ENCODE results near the gene LRRC66. TPM values are rescaled to one million over a fixed set of nuclear protein-coding genes. Genes with fewer than 3 reads are reported as not detected.

Gene LRRC66
- polyA plus RNA-seq, 1 donor (not counting 4 experiments of a cell fraction or from before 2014, with no cell fraction given), result 0.28 TPM

DNA sequence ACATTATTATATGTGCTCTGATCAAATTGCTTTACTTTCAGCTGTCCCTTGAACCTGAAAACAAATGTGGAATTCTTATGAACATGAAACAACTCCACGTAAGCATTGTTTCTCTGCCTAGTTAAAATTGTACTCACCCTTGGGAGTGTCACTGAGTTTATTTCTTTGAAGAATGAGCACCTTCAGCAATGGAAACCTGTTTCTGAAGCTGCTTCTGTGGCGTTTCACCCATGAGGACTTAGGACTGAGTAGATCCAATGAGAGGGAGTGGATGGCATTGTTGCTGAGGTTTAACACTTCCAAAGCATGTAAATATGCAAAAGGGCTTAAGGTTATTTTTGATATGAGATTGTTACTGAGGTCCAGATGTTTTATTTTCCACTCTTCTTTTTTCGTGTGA lies 3.2 kb downstream of the LRRC66 start:
- H3K4me2 ChIP-seq (ENCODE audit: control insufficient read depth, extremely low read depth, insufficient read depth, low read depth, low read length), result no peak overlapping the region
- dilution Hi-C loops (cut with MboI; ENCODE audit: extremely low pct_ligation_motif_present, low sequenced_read_pairs), result no loop called here
- no peak for FAIRE-seq

GRCh38 chr4:52015366-52015765 lies 4.8 kb downstream of the LRRC66 start:
- Histone ChIP-seq H3K9me1 (ENCODE audit: control insufficient read depth, extremely low read depth, insufficient read depth, low read length) (no peaks in the 10 kb centered on the region), H2AFZ (ENCODE audit: control insufficient read depth, low read length) (no peak overlapping the region), H3K4me3 (ENCODE audit: control insufficient read depth in 2 of 3, extremely low read depth in 1 of 3, insufficient read depth in 2 of 3, low read depth in 1 of 3, low read length in 3 of 3) (no peak overlapping the region), H4K20me1 (ENCODE audit: control insufficient read depth, extremely low read depth, insufficient read depth, low read length) (no peaks in the 10 kb centered on the region), H3K9me3 (ENCODE audit: control insufficient read depth, low read depth, low read length) (no peaks in the 10 kb centered on the region), H3K79me2 (ENCODE audit: control insufficient read depth, insufficient read depth, low read length) (no peaks in the 10 kb centered on the region), H3K9ac (ENCODE audit: control insufficient read depth, extremely low read depth, insufficient read depth, low read length) (no peak overlapping the region), H3K36me3 (ENCODE audit: control insufficient read depth in 2 of 2, extremely low read depth in 1 of 2, insufficient read depth in 2 of 2, low read length in 2 of 2) (no peaks in the 10 kb centered on the region), H3K27me3 (ENCODE audit: control insufficient read depth, extremely low read depth, insufficient read depth, low read length) (no peaks in the 10 kb centered on the region), H3K27ac (ENCODE audit: control insufficient read depth, insufficient read depth, low read length) (no peak overlapping the region), H3K4me2 (ENCODE audit: control insufficient read depth, extremely low read depth, insufficient read depth, low read depth, low read length) (no peak overlapping the region), H3K4me1 (ENCODE audit: control insufficient read depth, extremely low read depth, insufficient read depth, low read length) (no peaks in the 10 kb centered on the region)
- TF ChIP-seq EZH2 (IDR thresholded peaks at IDR 0.05; ENCODE audit: low read length), result no peak
- no peak for TF ChIP-seq CTCF (optimal IDR thresholded peaks at IDR 0.05 in 1 of 3, IDR thresholded peaks at IDR 0.05 in 1 of 3, conservative IDR thresholded peaks at IDR 0.05 in 1 of 3; ENCODE audit: extremely low read depth in 1 of 3, insufficient read depth in 2 of 3, low read length in 3 of 3)
- DNase-seq (ENCODE audit: low read depth, low spot score), result no peak
- no peak for FAIRE-seq
- dilution Hi-C loops (cut with MboI; ENCODE audit: extremely low pct_ligation_motif_present, low sequenced_read_pairs), result no loop called here

More for the DNA sequence above, 3.2 kb downstream of the LRRC66 start:
- H3K36me3 ChIP-seq (ENCODE audit: control insufficient read depth in 2 of 2, extremely low read depth in 1 of 2, insufficient read depth in 2 of 2, low read length in 2 of 2), result no peaks in the 10 kb centered on the region
- H3K9me3 ChIP-seq (ENCODE audit: control insufficient read depth, low read depth, low read length), result no peaks in the 10 kb centered on the region
- no peaks in the 10 kb centered on the region for H4K20me1 ChIP-seq (ENCODE audit: control insufficient read depth, extremely low read depth, insufficient read depth, low read length)
- H3K9me1 ChIP-seq (ENCODE audit: control insufficient read depth, extremely low read depth, insufficient read depth, low read length), result no peaks in the 10 kb centered on the region
- H3K9ac ChIP-seq (ENCODE audit: control insufficient read depth, extremely low read depth, insufficient read depth, low read length), result no peak overlapping the region
- TF ChIP-seq CTCF (optimal IDR thresholded peaks at IDR 0.05 in 1 of 3, IDR thresholded peaks at IDR 0.05 in 1 of 3, conservative IDR thresholded peaks at IDR 0.05 in 1 of 3; ENCODE audit: extremely low read depth in 1 of 3, insufficient read depth in 2 of 3, low read length in 3 of 3), result no peak
- TF ChIP-seq EZH2 (IDR thresholded peaks at IDR 0.05; ENCODE audit: low read length), result no peak
- no peak overlapping the region for H3K27ac ChIP-seq (ENCODE audit: control insufficient read depth, insufficient read depth, low read length)
- H3K27me3 ChIP-seq (ENCODE audit: control insufficient read depth, extremely low read depth, insufficient read depth, low read length), result no peaks in the 10 kb centered on the region
- no peak overlapping the region for H3K4me3 ChIP-seq (ENCODE audit: control insufficient read depth in 2 of 3, extremely low read depth in 1 of 3, insufficient read depth in 2 of 3, low read depth in 1 of 3, low read length in 3 of 3)
- H2AFZ ChIP-seq (ENCODE audit: control insufficient read depth, low read length), result no peak overlapping the region
- no peak for DNase-seq (ENCODE audit: low read depth, low spot score)
- no peaks in the 10 kb centered on the region for H3K4me1 ChIP-seq (ENCODE audit: control insufficient read depth, extremely low read depth, insufficient read depth, low read length)
- H3K79me2 ChIP-seq (ENCODE audit: control insufficient read depth, insufficient read depth, low read length), result no peaks in the 10 kb centered on the region

Data from keratinocyte (primary cell).